HCT116 (cell line): Measurements from ENCODE around the gene ACSS1.

Source experiments
- CEBPB ChIP-seq: IDR thresholded peaks from 2 replicates; pipeline ENCODE4 v1.6.1; 2012; ENCODE audit warnings: low read depth
- EGR1 ChIP-seq: IDR thresholded peaks from 2 replicates; pipeline ENCODE4 v1.6.1; 2012; ENCODE audit warnings: low read depth
- EZH2 ChIP-seq: fragments of 200-600 bp; sonication (generic); IDR thresholded peaks from 2 replicates; pipeline ENCODE4 v1.6.1; 2017; ENCODE audit warnings: antibody characterized with exemption, mixed run types
- JUND ChIP-seq: IDR thresholded peaks from 2 replicates; pipeline ENCODE4 v1.6.1; 2012
- POLR2A ChIP-seq: IDR thresholded peaks from 2 replicates; pipeline ENCODE4 v1.7.0; 2011; ENCODE audit warnings: borderline replicate concordance; ENCODE audit not compliant: insufficient read depth, insufficient read length; ENCODE audit errors: extremely low read depth
- RAD21 ChIP-seq: IDR thresholded peaks from 2 replicates; pipeline ENCODE4 v1.6.1; 2012; ENCODE audit warnings: low read depth, mild to moderate bottlenecking
- SIN3A ChIP-seq: IDR thresholded peaks from 2 replicates; pipeline ENCODE4 v1.6.1; 2012; ENCODE audit warnings: low read depth
- TCF7L2 ChIP-seq: IDR thresholded peaks from 2 replicates; pipeline ENCODE4 v1.7.0; 2011; ENCODE audit warnings: borderline replicate concordance, inconsistent platforms; ENCODE audit not compliant: insufficient read depth, insufficient read length; ENCODE audit errors: extremely low read depth
- ZFX ChIP-seq: fragments of 450-650 bp; IDR thresholded peaks from 2 replicates; pipeline ENCODE4 v1.6.1; 2017
- TF ChIP-seq, protein P1 (sequence below), 3 experiments: fragments of 200-600 bp in 1 of 3; sonication (generic) in 1 of 3; IDR thresholded peaks in 2 of 3; conservative IDR thresholded peaks in 1 of 3; 2 replicates each; pipeline ENCODE4 v1.5.1; 2012 to 2017; ENCODE audit warnings: low read depth in 2 of 3, low read length in 2 of 3, antibody characterized with exemption in 1 of 3, borderline replicate concordance in 1 of 3, control low read depth in 1 of 3, mild to moderate bottlenecking in 1 of 3, mixed read lengths in 1 of 3, mixed run types in 1 of 3, moderate library complexity in 1 of 3; ENCODE audit not compliant: insufficient read depth in 1 of 3
- TF ChIP-seq, protein P2 (sequence below): IDR thresholded peaks from 2 replicates; pipeline ENCODE4 v1.6.1; 2012

DNA sequence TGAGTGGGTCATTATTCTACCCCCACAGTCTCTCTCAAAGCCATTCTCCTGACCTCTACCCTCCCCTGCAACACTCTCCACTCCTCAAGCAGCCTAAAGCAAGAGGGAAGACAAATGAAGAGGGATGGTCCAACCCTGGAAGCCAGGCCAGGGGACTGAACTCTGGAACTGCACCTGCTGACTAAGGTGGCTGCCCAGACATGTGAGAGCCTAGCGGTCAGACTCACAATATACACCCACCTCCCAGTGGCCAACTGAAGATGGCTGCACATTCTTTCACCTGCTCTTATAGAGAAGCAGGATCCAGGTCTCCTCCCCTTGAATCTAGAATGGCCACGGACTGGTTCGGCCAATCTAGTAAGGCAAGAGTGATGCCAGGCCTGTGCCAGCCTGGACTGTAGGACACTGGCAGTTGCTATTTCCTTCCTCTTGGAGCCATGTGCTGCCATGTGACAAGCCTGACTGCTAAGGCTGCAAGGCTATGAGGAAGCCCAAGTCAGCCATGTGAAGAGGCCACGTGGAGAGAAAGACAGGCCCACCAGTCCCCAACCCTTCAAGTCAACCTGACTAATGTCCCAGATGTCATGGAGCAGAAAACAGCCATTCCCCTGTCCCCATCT, 31.8 kb downstream of the ACSS1 start:
- TF ChIP-seq JUND: no peak
- no peak for TF ChIP-seq ZFX
- TF ChIP-seq, protein P1, sequence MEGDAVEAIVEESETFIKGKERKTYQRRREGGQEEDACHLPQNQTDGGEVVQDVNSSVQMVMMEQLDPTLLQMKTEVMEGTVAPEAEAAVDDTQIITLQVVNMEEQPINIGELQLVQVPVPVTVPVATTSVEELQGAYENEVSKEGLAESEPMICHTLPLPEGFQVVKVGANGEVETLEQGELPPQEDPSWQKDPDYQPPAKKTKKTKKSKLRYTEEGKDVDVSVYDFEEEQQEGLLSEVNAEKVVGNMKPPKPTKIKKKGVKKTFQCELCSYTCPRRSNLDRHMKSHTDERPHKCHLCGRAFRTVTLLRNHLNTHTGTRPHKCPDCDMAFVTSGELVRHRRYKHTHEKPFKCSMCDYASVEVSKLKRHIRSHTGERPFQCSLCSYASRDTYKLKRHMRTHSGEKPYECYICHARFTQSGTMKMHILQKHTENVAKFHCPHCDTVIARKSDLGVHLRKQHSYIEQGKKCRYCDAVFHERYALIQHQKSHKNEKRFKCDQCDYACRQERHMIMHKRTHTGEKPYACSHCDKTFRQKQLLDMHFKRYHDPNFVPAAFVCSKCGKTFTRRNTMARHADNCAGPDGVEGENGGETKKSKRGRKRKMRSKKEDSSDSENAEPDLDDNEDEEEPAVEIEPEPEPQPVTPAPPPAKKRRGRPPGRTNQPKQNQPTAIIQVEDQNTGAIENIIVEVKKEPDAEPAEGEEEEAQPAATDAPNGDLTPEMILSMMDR (IDR thresholded peaks at IDR 0.05 in 2 of 3, conservative IDR thresholded peaks at IDR 0.05 in 1 of 3; ENCODE audit: borderline replicate concordance in 1 of 3, insufficient read depth in 1 of 3, low read depth in 2 of 3, low read length in 2 of 3): no peak
- no peak for TF ChIP-seq TCF7L2
- TF ChIP-seq POLR2A: no peak
- TF ChIP-seq EGR1: no peak
- TF ChIP-seq, protein P2, sequence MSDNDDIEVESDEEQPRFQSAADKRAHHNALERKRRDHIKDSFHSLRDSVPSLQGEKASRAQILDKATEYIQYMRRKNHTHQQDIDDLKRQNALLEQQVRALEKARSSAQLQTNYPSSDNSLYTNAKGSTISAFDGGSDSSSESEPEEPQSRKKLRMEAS: no peak
- no peak for TF ChIP-seq RAD21
- TF ChIP-seq EZH2: no peak
- TF ChIP-seq SIN3A: no peak
- TF ChIP-seq CEBPB: no peak
